HG03066 (cell line): ENCODE data around the gene MRI1.
A peak's percentile ranks its signal among the peaks of the same experiment; 100 is the strongest.
"Not testable (repeated sequence)": the region's sequence is repeated elsewhere in the genome, so short reads cannot be mapped to it uniquely, and the experiment has no call there.

Experiments used
- ATAC-seq: cut with Tn5 transposase; IDR thresholded peaks from one replicate; pipeline ENCODE4 v1.9.1; 2021; ENCODE audit warnings: low read depth; ENCODE audit not compliant: unreplicated experiment

Gene MRI1

GRCh38 chr19:13784731-13785452, 20.6 kb downstream of the MRI1 start:
- ATAC-seq = no peak

- no peak for ATAC-seq
Observed at GRCh38 chr19:13788991-13789390, 24.7 kb downstream of the MRI1 start.

GRCh38 chr19:13790354-13790753, 26.0 kb downstream of the MRI1 start:
- ATAC-seq = no peak

- ATAC-seq = not testable (repeated sequence)
Observed at GRCh38 chr19:13793317-13793716, 29.0 kb downstream of the MRI1 start.

GRCh38 chr19:13794398-13794756, 30.1 kb downstream of the MRI1 start:
- ATAC-seq = no peak

GRCh38 chr19:13794757-13795589, 30.7 kb downstream of the MRI1 start, which contains the start of gene ZSWIM4:
Gene ZSWIM4, plus strand, starts transcription at chr19:13795443. Its CDS starts 206 bp downstream, at chr19:13795649.
- peak; percentile 88 for ATAC-seq

- peak; percentile 17 for ATAC-seq
Observed at GRCh38 chr19:13795595-13796300, 31.4 kb downstream of the MRI1 start.

- ATAC-seq = no peak
Observed at GRCh38 chr19:13796301-13797057, 32.2 kb downstream of the MRI1 start.

GRCh38 chr19:13797058-13797440, 32.7 kb downstream of the MRI1 start:
- no peak for ATAC-seq

GRCh38 chr19:13797870-13798269, 33.5 kb downstream of the MRI1 start:
- no peak for ATAC-seq

- no peak for ATAC-seq
Observed at GRCh38 chr19:13799669-13800068, 35.3 kb downstream of the MRI1 start.

GRCh38 chr19:13803038-13803437, 38.7 kb downstream of the MRI1 start:
- ATAC-seq = no peak

GRCh38 chr19:13804830-13805683, 40.7 kb downstream of the MRI1 start:
- no peak for ATAC-seq

GRCh38 chr19:13806728-13807127, 42.4 kb downstream of the MRI1 start:
- ATAC-seq = no peak

- ATAC-seq = no peak
Observed at GRCh38 chr19:13807421-13808021, 43.2 kb downstream of the MRI1 start.

GRCh38 chr19:13808856-13809255, 44.5 kb downstream of the MRI1 start:
- ATAC-seq = no peak

- no peak for ATAC-seq
Observed at GRCh38 chr19:13812544-13812943, 48.2 kb downstream of the MRI1 start.

GRCh38 chr19:13813147-13813546, 48.8 kb downstream of the MRI1 start:
- no peak for ATAC-seq

- ATAC-seq = no peak
Observed at GRCh38 chr19:13814550-13814949, 50.2 kb downstream of the MRI1 start.
